HG02759 (cell line): ENCODE data around the gene UNK.
A peak's percentile ranks its signal among the peaks of the same experiment; 100 is the strongest.

Source experiments
- ATAC-seq: cut with Tn5 transposase; IDR thresholded peaks from one replicate; pipeline ENCODE4 v1.9.1; 2021; ENCODE audit warnings: mild to moderate bottlenecking, moderate library complexity; ENCODE audit not compliant: unreplicated experiment

UNK gene

DNA sequence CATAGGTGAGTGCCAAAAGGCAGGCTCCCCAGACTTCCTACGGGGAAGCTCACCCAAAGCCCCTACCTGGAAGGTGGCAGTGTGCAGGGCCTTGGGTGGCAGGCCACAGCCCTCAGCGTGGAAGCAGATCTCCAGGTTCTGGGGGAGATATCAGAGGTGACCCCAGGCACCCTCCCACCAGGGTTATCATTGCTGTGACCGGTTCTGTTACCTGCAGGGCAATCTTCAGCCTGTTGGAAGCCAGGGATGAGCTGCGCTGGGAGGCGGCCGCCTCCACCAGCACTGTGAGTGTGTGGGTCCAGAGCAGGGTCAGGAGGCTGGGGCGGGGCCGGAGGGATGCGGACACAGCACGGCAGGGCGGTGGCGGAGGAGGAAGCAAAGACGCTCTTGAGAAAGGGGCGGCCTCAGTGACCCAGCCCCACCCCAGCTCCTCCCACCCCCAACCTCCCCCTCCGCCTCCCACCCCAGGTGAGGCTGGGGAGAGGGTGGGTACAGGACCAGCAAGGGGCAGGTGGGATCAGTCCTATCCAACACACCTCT is 46.5 kb downstream of the UNK start:
- no peak for ATAC-seq

DNA sequence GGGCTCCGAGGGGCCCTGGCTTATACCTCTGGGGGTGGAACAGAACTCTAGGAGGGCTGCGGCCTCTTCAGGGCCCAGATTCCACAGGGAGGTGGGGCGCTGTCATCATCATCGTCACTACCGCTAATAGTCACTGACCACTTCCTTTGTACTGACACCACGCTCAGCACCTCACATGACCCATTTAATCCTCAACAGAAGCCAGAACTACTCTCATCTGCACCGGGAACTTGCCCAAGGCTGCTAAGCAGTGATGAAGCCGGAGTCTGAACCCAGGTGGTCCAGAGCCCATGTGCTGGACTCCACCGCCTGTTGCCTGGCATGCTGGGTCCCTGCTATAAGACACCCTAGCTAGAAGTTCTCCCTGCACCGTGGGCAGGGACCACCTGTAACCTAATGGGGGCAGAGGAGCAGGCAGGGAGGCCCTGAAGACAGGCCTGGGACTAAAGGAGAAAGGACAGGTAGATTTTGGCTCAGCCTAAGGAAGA is 47.6 kb downstream of the UNK start:
- no peak for ATAC-seq

DNA sequence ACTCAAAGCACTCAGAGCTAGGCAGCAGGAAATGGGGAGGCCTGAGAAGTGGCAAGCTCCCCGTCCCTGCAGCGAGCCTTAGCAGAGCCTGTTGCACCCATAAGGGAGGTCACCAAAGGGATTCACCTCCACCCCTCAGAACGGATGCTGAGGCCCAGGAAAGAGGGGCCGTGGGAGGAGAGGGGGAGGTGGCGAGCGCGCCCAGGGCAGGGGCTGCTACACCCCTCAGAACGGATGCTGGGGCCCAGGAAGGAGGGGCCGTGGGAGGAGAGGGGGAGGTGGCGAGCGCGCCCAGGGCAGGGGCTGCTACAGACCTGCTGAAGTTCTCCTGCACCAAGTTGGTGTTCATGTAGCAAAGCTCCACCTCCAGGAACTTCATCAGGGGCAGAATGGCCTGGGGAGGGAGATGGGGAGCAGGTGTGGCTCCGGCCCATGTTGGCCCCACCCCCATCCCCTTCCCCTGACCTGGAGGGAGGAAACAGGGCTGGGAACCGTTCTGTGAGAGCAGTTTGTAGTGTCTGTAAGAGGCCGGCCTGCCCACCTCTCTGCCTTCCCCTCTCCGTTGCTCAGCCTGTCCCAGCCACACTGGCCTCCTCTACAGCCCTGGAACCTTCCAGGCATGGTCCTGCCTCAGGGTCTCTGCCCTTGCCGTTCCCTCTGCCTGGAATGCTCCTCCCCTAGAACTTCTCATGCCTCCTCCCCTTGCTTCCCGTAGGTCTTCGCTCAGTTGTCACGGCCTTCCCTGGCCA is 48.2 kb downstream of the UNK start:
- ATAC-seq, result no peak

DNA sequence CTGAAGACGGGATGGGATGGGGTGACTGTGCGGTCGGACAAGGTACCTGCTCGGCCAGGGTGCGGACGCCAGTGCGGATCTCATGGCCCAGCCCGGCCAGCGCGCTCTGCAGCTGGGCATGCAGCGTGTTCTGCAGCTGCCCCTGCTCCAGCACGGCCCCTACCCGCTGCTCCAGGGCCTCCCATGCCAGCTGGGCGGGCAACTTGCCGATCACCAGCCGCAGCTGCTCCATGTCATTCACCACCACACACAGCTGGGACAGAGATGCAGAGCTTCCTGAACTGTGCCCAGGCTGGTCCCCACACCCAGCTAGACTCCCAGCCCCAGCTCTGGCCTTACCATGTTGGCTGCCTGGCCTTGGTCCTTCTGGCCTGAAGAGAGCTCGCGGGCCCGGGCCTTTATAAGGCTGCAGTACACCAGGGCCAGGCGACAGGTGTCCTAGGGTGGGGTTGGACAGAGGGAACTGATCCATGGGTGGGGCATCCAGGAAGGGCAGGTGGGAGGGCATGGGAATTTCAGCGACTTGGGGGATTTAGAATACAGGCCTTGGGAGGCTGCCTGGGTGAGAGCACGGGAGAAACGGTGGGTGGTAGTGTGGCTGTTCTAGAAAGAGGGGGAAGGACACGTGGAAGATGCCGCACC is 49.8 kb downstream of the UNK start:
- ATAC-seq, result no peak

DNA sequence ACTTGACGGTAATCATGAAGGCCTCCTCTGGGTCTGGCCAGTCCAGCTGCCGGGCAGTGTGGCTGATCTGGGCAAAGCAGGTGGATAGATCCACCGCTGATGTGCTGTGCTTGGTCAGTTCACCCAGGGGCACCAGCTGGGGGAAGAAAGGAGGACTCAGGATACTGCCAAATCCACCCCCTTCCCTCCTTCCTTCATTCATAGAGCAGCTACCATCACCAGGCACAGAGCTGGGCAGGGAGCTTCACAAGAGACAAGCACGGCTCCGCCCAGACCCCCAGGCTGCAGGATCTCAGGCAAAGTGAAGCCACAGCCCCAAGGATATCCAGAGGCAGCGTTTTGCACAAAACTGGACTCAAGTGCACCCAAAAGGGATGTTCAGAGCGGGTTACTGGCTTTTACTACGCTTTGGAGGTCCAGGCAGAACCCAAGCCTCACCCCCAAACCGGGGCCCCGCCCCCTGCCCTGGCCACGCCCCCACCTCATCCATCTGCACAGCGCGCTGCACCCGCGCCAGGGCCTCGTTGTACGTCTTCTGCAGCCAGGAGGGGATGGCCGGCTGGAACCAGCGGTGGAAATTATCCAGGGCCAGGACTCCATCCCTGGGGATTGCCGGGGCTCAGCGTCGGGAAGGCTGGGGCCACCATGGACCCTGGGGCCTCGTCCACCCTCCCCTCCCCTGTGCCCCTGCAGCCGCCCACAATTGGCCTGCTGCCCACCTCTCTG is 50.5 kb downstream of the UNK start:
- no peak for ATAC-seq

DNA sequence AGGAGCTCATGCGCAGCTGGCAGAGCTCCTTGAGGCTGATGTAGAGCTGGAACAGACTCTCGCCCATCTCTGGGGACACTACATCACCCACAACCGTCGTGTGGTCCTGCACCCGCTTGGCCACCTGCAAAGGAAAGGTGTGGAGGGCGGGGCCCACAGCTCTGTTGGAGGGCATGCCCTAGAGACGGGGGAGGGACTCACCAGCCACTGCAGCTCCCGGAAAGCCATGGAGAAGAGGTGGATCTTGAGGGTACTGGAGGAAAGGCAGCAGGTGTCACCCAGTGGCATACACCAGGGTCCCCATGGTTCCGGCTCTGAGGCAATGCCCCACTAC is 51.0 kb downstream of the UNK start:
- no peak for ATAC-seq

DNA sequence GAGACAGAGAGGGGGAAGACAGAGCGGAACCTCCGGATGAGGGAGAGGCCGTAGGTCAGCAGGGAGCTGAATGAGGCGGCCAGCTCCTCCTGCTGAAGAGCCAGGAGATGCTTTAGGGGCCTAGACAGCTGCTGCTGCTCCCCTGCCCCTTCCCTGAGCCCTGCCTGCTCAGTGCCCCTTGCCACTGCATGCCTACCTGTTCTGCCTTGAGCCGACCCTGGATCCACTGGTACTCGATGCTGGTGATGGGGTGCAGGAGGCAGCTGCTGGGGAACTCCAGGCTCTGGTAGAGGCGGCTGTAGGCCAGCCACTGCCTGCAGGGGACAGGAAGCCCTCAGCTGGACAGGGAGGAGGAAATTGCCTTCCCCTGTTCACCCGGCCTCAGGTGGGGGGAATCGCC is 52.0 kb downstream of the UNK start:
- ATAC-seq, result no peak

DNA sequence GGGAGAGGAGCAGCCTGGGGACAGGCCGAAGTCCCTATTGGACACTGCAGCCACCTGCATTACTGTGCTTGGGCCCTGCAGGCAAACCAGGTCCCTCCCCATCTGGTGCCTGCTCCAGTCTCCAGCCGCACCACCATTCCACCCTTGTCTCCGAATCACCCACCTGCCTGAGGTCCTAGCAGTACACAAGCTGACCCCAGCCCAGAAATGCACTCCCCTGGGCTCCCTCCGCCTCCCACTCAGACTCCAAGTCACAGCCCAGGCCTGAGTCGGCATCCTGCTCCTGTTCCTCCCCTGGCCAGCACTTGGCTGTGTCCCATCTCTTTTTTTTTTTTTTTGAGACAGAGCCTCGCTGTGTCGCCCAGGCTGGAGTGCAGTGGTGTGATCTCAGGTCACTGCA is 53.3 kb downstream of the UNK start:
- ATAC-seq, result no peak

DNA sequence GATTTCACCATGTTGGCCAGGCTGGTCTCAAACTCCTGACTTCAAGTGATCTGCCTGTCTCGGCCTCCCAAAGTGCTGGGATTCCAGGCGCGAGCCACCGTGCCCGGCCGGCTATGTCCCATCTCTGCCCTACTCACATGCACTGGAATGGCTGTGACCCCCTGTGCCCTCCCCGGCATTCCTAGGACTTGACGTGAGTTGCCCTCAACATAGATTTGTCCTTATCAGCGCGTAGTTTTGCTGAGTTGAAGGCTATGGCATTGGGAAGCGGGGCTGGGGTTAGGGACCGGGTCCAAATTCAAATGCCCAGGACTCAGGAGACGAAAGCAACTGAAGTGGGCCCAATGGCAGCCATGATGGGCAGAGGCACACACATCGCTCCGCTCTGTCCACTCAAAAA is 53.8 kb downstream of the UNK start:
- ATAC-seq, result no peak

DNA sequence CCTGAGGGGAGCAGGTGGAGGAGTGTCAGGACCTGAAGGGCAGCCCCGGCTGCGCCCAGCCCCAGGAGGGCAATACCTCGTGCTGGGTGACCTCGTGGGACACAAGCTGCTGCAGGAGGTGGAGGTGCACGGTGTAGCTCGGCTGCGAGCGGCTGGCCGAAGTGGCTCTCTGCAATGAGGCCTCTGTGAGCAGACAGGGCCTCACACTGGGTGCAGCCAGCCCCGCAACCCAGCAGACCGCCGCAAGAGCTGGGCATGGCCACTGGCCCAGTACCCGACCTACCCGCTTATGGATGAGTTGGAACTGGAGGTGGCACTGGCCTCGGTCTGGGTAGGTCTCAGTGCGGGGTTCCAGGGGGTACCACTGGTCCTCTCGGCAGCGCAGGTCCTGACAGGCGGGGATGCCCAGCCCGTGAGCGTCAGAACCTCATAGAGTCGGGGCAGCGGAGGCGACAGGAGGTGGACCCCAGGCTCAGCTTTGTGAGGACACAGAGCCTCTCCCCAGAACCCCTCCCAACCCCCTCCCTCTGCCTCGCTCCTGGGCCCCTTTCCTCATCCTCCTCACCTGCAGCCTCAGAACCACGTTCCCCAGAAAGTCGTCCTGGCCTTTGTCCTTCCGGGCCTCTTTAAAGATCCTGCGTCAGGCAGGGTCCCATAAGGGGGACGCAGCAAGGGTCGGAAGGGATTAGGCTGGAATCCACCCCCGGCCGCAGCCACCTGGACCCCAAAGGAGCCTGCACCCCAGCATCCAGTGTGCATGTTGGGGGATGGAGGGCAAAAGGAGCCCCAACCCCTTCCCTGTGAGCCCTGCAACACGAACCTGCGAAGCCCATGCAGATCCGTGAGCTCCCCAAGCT is 55.6 kb downstream of the UNK start:
- no peak for ATAC-seq

DNA sequence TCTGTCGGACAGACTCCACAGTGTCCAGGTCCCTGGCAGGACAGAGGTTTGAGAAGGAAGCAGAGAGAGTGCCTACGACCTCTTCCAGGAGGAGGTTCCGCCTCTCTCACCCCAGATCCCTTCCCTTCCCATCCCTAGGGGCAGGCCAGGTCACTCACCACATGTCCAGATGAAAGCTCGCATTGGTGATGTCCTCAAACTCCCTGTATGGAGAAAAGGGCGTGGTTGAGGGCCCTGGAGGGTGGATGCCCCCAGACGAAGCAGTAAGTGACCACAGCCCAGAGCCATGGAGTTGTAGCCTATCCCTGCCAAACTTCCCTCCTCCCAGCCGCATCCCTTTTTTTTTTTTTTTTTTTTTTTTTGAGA is 56.2 kb downstream of the UNK start:
- no peak for ATAC-seq

DNA sequence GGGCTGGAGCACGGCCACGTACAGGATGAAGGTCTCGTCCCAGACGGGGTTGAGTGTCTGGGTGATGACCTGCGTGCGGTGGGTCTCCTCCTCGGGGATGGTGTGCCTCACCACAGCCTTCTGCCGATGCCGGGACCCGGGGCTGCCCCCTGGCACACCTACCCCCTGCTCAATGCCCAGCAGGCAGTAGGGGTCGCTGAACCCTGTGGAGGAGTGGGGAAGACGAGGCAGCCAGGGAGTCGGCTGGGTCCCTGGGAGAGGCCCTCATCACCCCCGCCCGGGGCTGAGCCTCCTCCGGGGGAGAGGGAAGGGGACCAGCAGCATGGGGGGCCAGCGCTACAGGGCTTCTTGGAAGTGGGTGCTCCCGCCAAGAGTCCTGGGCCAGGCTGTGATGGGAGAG is 57.8 kb downstream of the UNK start:
- ATAC-seq, result no peak

DNA sequence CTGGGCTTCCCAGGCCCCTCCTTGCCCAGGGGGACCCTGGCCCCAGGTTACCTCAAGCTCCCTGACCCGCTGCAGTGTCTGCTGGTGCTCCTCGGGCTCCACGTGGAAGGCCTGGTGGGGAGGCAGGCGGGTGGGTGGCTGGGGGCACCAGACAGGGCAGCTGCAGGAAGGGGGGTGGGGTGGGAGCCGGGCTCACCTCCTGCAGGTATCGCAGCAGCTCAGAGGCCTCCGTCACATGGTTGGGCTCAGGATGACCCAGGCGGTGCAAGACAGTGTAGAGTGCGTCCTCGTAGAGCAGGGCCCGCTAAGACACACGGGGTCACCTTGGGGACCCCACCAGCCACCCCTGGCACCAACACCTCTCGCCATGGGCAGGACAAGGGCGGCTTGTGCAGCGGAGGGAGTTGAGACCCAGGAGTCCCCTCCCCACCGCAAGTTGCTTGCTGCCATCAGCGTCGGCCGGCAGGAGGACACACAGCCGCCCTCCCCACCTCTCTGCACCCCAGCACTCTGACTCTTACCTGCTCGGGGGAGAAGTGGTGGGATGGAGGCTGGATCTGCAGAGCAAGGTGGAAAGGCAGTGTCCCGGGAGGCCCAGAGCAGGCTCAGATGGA is 58.5 kb downstream of the UNK start:
- no peak for ATAC-seq

DNA sequence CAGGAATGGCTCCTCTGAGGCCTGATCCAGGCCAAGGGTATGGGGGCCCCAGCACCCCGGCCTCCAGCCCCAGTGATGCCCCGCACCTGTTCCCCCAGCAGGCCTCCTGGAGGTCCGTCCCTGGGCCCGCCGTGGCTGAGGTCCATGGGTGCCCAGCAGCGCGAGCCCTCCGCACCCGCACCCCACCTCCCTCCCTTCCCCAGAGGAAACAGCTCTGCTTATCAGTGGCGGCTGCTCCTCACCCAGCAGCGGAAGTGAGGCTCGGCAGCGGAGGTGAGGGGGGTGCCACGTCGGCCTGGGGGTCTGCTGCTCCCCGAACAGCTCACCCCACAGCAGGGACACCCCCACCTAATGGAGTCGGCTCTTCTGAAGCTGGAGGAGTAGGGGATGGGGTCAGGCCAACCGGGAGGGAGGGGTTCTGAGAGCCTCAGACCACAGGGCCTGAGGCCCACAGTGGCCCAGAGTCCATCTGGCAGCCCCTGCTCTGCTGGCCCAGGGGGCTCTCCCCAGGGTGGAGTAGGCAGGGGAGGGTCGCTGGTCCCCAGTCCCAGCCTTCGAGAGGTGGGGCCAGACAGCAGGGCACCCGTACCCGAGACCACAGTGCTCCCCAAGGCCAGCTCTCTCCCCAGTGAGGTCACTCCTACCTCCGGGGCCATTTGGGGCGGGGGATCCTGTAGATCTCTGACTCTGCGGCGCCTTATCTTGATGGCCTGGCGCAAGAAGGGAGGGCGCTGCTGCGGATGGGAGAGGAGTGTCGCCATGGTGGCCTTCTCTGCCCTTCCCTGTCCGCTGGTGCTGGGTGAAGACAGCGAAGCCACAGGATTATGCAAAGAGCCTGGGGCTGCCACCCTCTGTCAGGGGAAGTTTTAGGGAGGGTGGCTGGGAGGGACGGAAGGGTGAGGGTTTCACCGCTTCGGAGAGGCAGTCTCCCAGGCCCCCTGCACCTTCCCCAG is 59.2 kb downstream of the UNK start, which contains the start of gene UNC13D:
UNC13D (minus strand) TSS at position 828 of the 953 bp plus-strand sequence; CDS start at position 761, 67 bp downstream.
- ATAC-seq, result no peak

DNA sequence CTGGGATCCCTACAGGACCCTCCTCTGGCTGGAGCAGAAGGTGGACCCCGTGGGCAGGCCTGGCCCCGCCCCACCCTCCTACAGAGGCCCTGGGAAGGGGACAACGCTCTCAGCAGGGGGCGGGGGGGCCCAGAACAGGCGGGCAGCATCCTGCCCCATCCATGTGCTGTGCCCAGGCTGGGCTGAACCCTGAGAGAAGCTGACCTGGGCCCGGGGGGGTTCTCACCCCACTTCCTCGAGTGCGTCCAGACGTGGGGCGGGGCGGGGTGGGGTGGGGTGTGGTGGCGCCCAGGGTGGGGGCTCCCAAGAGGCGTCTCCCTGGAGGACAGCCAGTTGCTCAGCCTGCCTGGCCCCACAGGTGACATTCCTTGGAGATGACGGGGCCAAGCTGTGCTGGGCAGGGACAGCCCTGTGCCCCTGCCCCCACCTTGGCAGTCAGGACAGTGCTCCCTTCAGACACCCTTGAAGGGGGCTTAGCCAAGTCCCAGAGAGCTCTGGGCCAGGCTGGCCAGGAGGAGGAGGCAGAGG is 60.0 kb downstream of the UNK start:
- ATAC-seq, result peak; percentile 11

DNA sequence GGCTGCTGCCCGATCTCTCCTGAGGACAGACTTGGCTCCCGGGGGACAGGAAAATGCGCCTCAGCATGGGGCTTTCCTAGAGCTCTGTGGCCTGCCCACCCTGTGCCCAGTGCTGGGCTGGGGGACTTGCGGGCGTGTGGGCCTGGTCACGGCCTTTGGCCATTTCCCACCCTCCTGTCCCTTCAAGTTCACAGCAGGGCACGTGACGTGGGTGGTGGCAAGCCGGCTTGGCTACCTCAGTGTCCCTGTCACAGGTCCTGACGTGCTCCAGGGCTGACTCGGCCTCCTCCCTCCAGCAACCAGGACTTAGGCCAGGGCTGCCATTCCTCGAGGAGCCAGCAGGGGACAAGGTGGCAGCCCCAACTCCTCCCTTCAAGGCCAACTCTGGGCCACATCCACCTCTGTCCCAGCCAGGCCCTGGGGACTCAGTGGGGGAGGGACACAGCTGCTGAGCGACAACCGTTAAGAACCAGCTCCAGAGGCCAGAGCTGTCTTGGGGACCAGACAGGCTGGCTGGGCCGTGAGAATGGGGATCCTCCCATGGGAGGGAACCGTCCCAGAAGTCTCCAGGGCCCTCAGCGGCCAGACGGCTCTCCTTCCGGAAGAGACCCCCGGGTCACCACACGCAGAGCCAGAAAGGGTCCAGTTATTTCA is 60.6 kb downstream of the UNK start:
- peak; percentile 83 for ATAC-seq

DNA sequence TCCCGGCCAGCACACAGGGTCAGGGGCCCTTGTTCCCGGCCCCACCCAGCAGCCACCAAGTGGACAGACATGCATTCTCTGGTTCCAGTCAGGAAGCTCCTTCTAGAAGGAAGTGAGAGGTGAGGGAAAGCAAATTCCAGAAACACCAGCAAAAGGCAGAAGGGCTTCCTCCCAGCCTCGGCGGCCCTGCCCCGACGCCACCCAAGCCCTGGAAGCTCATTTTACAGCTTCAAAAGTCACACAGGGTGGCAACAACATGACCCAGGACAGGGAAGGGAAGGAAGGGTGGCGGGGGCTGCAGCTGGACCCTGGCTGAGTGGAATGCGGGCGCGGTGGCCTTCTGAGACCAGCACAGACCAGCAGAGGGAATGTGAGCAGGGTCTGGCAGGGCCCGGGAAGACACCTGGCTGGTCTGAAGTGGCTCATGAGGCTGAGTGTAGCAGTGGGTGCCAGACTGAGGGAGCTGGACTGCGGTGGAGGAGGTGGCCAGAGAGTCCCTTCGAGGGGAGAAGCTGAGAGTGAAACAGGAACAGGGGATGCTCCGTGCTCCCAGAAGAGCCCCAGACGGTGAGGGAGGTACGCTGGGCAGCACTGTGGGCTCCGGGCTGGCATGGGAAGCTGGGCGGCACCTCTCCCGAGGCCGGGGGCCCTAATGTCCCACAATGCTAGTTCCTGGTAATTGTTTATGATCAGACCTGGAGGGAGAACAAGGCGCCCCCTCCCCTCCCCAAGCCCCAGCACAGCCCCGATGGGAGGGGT is 61.5 kb downstream of the UNK start:
- ATAC-seq, result no peak
